OCI-LY1 (cell line): ENCODE data around the gene ANKRD37.

Source experiments
- H2AFZ ChIP-seq: fragments of 200-600 bp; sonication (generic), shearing (Covaris generic); 2 replicates; pipeline ENCODE4 v1.6.0; 2014; ENCODE audit warnings: antibody characterized with exemption, mild to moderate bottlenecking, low read length
- H3F3A ChIP-seq: fragments of 200-600 bp; sonication (generic), shearing (Covaris generic); 2 replicates; pipeline ENCODE4 v1.6.0; 2014; ENCODE audit warnings: mild to moderate bottlenecking, antibody characterized with exemption, low read length, moderate library complexity; ENCODE audit not compliant: insufficient read depth
- H3K27ac ChIP-seq: fragments of 200-600 bp; sonication (generic); 2 replicates; pipeline ENCODE4 v1.5.1; 2014; ENCODE audit warnings: low read length, mixed run types, mild to moderate bottlenecking, low read depth; ENCODE audit not compliant: poor library complexity, severe bottlenecking
- H3K27me3 ChIP-seq: fragments of 200-600 bp; sonication (generic); 2 replicates; pipeline ENCODE4 v1.6.0; 2014; ENCODE audit warnings: antibody characterized with exemption, mild to moderate bottlenecking, low read length, moderate library complexity; ENCODE audit not compliant: insufficient read depth
- H3K36me3 ChIP-seq: fragments of 200-600 bp; sonication (generic); 2 replicates; pipeline ENCODE4 v1.6.1; 2014; ENCODE audit warnings: mild to moderate bottlenecking, antibody characterized with exemption, low read length, moderate library complexity, mixed read lengths; ENCODE audit not compliant: insufficient read depth
- H3K4me1 ChIP-seq: fragments of 200-600 bp; sonication (generic); 2 replicates; pipeline ENCODE4 v1.5.1; 2014; ENCODE audit warnings: mild to moderate bottlenecking, low read length, moderate library complexity; ENCODE audit not compliant: insufficient read depth, severe bottlenecking
- H3K4me2 ChIP-seq: fragments of 200-600 bp; sonication (generic), shearing (Covaris generic); 2 replicates; pipeline ENCODE4 v1.6.1; 2014; ENCODE audit warnings: low read length
- H3K4me3 ChIP-seq: fragments of 200-600 bp; sonication (generic); 2 replicates; pipeline ENCODE4 v1.5.1; 2014; ENCODE audit warnings: low read length, low read depth, mild to moderate bottlenecking, mixed read lengths; ENCODE audit not compliant: poor library complexity, severe bottlenecking
- H3K79me2 ChIP-seq: fragments of 200-600 bp; shearing (Covaris generic); 2 replicates; pipeline ENCODE4 v1.6.1; 2016; ENCODE audit warnings: mixed run types, low read length, mixed read lengths; ENCODE audit not compliant: insufficient read depth
- H3K9ac ChIP-seq: fragments of 200-600 bp; sonication (generic), shearing (Covaris generic); 2 replicates; pipeline ENCODE4 v1.6.1; 2014; ENCODE audit warnings: mild to moderate bottlenecking, low read length, mixed read lengths
- H3K9me2 ChIP-seq: fragments of 200-600 bp; sonication (generic), shearing (Covaris generic); 2 replicates; pipeline ENCODE4 v1.6.1; 2014; ENCODE audit warnings: low read depth, mild to moderate bottlenecking, low read length, mixed read lengths
- H3K9me3 ChIP-seq: fragments of 200-600 bp; shearing (Covaris generic); 2 replicates; pipeline ENCODE4 v1.6.1; 2014; ENCODE audit warnings: low read length, mixed read lengths
- H4K20me1 ChIP-seq: fragments of 200-600 bp; sonication (generic), shearing (Covaris generic); 2 replicates; pipeline ENCODE4 v1.6.0; 2016; ENCODE audit warnings: mild to moderate bottlenecking, low read length; ENCODE audit not compliant: insufficient read depth
- EZH2 ChIP-seq: fragments of 200-600 bp; sonication (generic), shearing (Covaris generic); IDR thresholded peaks from 2 replicates; pipeline ENCODE4 v1.8.0; 2017; ENCODE audit warnings: borderline replicate concordance, mixed run types, mild to moderate bottlenecking, antibody characterized with exemption, low read length, moderate library complexity, mixed read lengths
- TF ChIP-seq, protein P1 (sequence below): fragments of 200-600 bp; sonication (generic), shearing (Covaris generic); IDR thresholded peaks from 2 replicates; pipeline ENCODE4 v1.5.1; 2017; ENCODE audit warnings: mild to moderate bottlenecking, antibody characterized with exemption, low read length, moderate library complexity, mixed read lengths

The ANKRD37 gene

DNA sequence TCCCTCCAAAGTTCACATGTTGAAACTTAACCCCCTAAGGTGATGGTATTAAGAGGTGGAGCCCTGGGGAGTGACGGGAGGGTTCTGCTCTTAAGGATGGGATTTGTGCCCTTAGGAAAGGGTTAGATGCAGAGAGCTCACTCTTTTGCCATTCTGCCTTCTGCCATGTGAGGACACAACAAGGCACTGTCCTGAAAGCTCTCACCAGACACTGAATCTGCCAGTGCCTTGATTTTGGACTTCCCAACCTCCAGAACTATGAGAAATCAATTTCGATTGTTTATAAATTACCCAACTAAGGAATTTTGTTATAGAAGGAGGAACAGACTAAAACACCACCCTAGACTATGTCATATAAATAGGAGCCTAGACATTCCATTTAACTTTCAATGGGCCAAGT lies 12.6 kb upstream of the ANKRD37 start:
- Histone ChIP-seq H2AFZ (no peak overlapping the region), H3K9ac (no peak overlapping the region), H3K9me2 (no peaks in the 10 kb centered on the region), H3K27ac (no peak overlapping the region), H3F3A (no peaks in the 10 kb centered on the region), H4K20me1 (no peaks in the 10 kb centered on the region), H3K4me1 (no peaks in the 10 kb centered on the region), H3K79me2 (no peaks in the 10 kb centered on the region), H3K27me3 (no peaks in the 10 kb centered on the region), H3K36me3 (peaks cover 3% of the 10 kb centered on the region; the same call in 1 of the 2 replicates), H3K9me3 (peaks cover 7% of the 10 kb centered on the region; the same call in 1 of the 2 replicates), H3K4me2 (no peak overlapping the region), H3K4me3 (no peak overlapping the region)
- TF ChIP-seq, protein P1, sequence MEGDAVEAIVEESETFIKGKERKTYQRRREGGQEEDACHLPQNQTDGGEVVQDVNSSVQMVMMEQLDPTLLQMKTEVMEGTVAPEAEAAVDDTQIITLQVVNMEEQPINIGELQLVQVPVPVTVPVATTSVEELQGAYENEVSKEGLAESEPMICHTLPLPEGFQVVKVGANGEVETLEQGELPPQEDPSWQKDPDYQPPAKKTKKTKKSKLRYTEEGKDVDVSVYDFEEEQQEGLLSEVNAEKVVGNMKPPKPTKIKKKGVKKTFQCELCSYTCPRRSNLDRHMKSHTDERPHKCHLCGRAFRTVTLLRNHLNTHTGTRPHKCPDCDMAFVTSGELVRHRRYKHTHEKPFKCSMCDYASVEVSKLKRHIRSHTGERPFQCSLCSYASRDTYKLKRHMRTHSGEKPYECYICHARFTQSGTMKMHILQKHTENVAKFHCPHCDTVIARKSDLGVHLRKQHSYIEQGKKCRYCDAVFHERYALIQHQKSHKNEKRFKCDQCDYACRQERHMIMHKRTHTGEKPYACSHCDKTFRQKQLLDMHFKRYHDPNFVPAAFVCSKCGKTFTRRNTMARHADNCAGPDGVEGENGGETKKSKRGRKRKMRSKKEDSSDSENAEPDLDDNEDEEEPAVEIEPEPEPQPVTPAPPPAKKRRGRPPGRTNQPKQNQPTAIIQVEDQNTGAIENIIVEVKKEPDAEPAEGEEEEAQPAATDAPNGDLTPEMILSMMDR: no peak
- TF ChIP-seq EZH2: no peak

DNA sequence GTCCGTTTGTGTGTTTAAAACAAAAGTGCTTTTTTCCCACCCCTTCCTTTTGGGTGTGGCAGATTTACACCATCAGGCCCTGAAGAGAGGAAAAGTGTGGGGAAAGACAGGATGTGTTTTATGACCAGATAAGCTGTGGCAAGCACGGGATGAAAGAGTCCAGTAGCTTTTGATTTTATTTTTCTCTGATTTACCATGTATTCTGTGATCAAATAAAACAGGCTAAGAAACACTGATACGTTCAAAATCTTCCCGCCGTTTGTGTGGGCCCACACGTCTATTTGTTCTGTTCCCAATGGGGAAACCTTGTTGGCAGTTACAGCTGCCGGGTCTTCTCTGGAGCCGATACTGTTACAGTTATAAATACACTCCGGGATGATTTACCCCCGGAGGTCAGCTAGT lies 11.7 kb upstream of the ANKRD37 start:
- H3K27ac ChIP-seq: no peak overlapping the region
- no peaks in the 10 kb centered on the region for H3K9me2 ChIP-seq
- no peaks in the 10 kb centered on the region for H3K79me2 ChIP-seq
- peaks cover 7% of the 10 kb centered on the region; the same call in 1 of the 2 replicates for H3K9me3 ChIP-seq
- H2AFZ ChIP-seq: no peak overlapping the region
- H3K9ac ChIP-seq: no peak overlapping the region
- H3K4me3 ChIP-seq: no peak overlapping the region
- TF ChIP-seq, protein P1: no peak
- TF ChIP-seq EZH2: no peak
- no peaks in the 10 kb centered on the region for H3K27me3 ChIP-seq
- H3K4me1 ChIP-seq: no peaks in the 10 kb centered on the region
- H3F3A ChIP-seq: no peaks in the 10 kb centered on the region
- no peaks in the 10 kb centered on the region for H4K20me1 ChIP-seq
- peaks cover 3% of the 10 kb centered on the region; the same call in 1 of the 2 replicates for H3K36me3 ChIP-seq
- H3K4me2 ChIP-seq: no peak overlapping the region

DNA sequence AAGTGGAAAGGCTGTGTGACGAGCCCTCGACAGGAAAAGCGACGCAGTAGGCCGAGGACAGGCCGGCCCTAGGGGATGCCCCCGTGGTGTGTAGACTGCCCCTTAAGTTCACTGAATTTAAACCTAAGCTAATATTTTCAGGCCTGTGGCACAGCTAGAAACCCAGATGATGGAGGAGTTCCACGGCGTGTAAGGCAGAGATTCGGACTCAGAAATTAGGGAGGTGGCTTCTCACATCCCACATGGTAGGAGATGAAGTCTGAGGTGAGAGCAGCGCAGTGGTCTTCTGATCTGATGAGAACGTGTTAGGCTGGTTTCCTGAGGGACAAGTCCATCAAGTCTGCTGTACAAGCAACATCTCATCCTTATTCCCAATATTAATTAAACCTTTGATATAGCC lies 8.7 kb upstream of the ANKRD37 start:
- Histone ChIP-seq H3K36me3 (no peaks in the 10 kb centered on the region; the same call in 1 of the 2 replicates), H3K9me2 (no peaks in the 10 kb centered on the region), H3K27me3 (no peaks in the 10 kb centered on the region), H3K79me2 (no peaks in the 10 kb centered on the region), H2AFZ (no peak overlapping the region), H3K4me2 (no peak overlapping the region), H3F3A (no peaks in the 10 kb centered on the region), H4K20me1 (no peaks in the 10 kb centered on the region), H3K27ac (no peak overlapping the region), H3K4me3 (no peak overlapping the region), H3K9me3 (no peaks in the 10 kb centered on the region), H3K4me1 (peaks cover 6% of the 10 kb centered on the region), H3K9ac (no peak overlapping the region)
- no peak for TF ChIP-seq EZH2
- TF ChIP-seq, protein P1: no peak
